GM19372 (cell line): ENCODE results near the gene GLB1L2.

Experiments
- ATAC-seq: cut with Tn5 transposase; IDR thresholded peaks from one replicate; pipeline ENCODE4 v1.9.1; 2021; ENCODE audit warnings: mild to moderate bottlenecking, low read depth, moderate library complexity; ENCODE audit not compliant: unreplicated experiment

GLB1L2 gene

DNA sequence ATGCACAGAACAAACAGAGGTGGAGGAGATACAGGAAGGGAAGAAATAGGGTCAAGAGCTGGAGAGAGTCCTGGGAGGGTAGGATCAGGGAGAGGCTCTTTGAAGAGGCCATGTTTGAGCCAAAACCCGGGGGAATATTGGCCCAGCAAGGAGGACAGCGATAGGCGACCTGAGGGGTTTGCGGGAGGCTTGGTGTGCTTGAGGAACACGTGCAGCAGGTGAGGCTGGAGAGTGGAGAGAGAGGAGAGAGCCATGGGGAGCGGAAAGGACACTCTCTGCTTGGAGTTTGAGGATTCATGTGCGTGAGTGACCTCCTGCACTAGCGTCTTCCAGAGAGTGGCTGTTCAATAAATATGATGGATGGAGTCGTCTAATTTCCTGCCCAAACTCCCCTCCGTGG, 84.9 kb downstream of the GLB1L2 start:
- ATAC-seq = no peak

DNA sequence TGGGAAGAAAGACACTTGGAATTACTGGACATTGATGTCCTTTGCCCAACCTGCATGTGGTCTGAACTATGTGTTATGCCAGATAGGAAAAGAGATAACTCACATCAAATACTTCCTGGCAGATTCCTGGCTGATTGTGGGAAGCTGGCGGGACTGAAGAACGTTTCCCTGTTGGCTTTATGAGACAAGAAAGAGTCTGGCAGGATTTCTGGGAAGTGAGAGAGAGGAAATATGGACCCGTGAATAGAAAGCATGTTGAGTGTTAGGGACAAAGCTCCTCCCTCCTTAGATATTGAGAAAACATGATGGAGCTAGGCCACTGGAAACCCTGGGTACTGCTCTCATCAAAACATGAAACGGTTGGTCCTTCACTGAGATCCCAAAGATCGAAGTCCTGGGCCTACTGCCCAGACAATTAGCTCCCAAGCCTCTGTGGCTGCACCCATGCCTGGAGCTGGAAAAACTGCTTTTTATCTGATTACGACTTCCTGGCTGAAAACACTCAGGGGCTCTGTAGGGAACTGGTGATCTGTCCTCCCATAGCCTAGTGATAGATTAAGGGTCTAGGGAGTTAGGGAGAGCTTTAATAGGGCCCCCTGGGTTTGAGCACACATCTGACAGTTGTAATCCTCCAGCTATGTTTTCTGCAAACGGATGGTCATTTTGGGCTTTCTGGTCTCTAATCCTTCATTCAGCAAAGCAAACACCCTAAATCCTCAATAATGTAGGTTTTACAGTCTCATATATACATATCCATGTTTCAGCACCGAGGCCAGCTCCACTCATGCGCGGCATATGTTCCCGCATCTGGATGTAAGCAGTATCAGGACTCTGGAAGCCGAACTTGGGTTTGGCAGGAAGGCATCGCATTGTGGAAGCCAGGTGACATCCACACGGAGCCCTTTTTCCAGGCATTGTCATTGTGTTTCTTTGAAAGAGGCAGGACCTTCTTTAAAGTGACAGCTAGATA, 86.4 kb downstream of the GLB1L2 start:
- no peak for ATAC-seq

- no peak for ATAC-seq
Measured at GRCh38 chr11:134423106-134423505, 91.3 kb downstream of the GLB1L2 start.

- ATAC-seq = no peak
Measured at GRCh38 chr11:134425413-134425812, 93.6 kb downstream of the GLB1L2 start.
